ENCODE measurements around the gene ORAI3.

DNA sequence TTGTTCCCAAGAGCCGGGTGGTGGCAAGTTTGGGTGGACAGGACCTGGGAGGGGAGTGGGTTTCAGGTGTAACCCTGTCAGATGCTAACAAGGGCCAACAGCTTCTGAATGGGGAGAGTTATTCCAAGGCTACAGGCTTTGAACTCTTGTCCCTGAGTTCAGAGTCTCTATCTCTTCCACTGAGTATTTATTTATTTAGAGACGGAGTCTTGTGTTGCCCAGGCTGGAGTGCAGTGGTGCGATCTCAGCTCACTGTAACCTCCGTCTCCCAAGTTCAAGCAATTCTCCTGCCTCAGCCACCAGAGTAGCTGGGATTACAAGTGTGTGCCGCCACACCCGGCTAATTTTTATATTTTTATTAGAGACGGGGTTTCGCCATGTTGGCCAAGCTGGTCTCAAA is 6.1 kb downstream of the ORAI3 start:
- TF ChIP-seq CTCF (IDR thresholded peaks at IDR 0.05) (no peak), POLR2A (IDR thresholded peaks at IDR 0.05) (no peak)
